IPS-NIHi11 (cell line): Measurements from ENCODE around the gene TOGARAM1.
A peak's percentile ranks its signal among the peaks of the same experiment; 100 is the strongest.

Source experiments
- DNase-seq: peaks from one replicate; pipeline ENCODE4 v3.0.0; 2012; ENCODE audit warnings: mixed read lengths, low spot score

TOGARAM1 gene

GRCh38 chr14:44961554-44962333 is at the start of gene TOGARAM1, which contains the start of gene KLHL28:
TSS of gene TOGARAM1 (plus strand) at chr14:44962190. CDS start at chr14:44962422, 232 bp downstream.
TSS of gene KLHL28 (minus strand) at chr14:44961947. CDS start at chr14:44945928, 16,019 bp downstream.
- peak; percentile 94 for DNase-seq

- no peak for DNase-seq
Measured at GRCh38 chr14:44914849-44915248, 47.1 kb upstream of the TOGARAM1 start.

GRCh38 chr14:44928793-44929192 is 33.2 kb upstream of the TOGARAM1 start:
- DNase-seq = no peak

- DNase-seq = no peak
Measured at GRCh38 chr14:44935155-44935554, 26.8 kb upstream of the TOGARAM1 start.

- no peak for DNase-seq
Measured at GRCh38 chr14:44937547-44937946, 24.4 kb upstream of the TOGARAM1 start.

- no peak for DNase-seq
Measured at GRCh38 chr14:44940211-44940610, 21.8 kb upstream of the TOGARAM1 start.

GRCh38 chr14:44940944-44941343 is 21.0 kb upstream of the TOGARAM1 start:
- no peak for DNase-seq

GRCh38 chr14:44941591-44941990 is 20.4 kb upstream of the TOGARAM1 start:
- DNase-seq = no peak

- no peak for DNase-seq
Measured at GRCh38 chr14:44942436-44942835, 19.6 kb upstream of the TOGARAM1 start.

GRCh38 chr14:44944107-44944506 is 17.9 kb upstream of the TOGARAM1 start:
- DNase-seq = no peak

GRCh38 chr14:44945264-44945663 is 16.7 kb upstream of the TOGARAM1 start:
- no peak for DNase-seq

GRCh38 chr14:44951051-44951450 is 10.9 kb upstream of the TOGARAM1 start:
- DNase-seq = no peak

GRCh38 chr14:44952391-44953110 is 9.4 kb upstream of the TOGARAM1 start:
- no peak for DNase-seq

GRCh38 chr14:44954750-44955149 is 7.2 kb upstream of the TOGARAM1 start:
- no peak for DNase-seq

- DNase-seq = no peak
Measured at GRCh38 chr14:44955528-44955927, 6.5 kb upstream of the TOGARAM1 start.

GRCh38 chr14:44956866-44957265 is 5.1 kb upstream of the TOGARAM1 start:
- no peak for DNase-seq

- no peak for DNase-seq
Measured at GRCh38 chr14:44959538-44959937, 2.5 kb upstream of the TOGARAM1 start.

GRCh38 chr14:44960146-44960545 is 1.8 kb upstream of the TOGARAM1 start:
- DNase-seq = no peak

GRCh38 chr14:44960646-44961045 is 1.3 kb upstream of the TOGARAM1 start:
- DNase-seq = no peak

GRCh38 chr14:44961151-44961553 is 838 bp upstream of the TOGARAM1 start:
- peak; percentile 67 for DNase-seq

- DNase-seq = no peak
Measured at GRCh38 chr14:44962334-44963043, 499 bp downstream of the TOGARAM1 start.

GRCh38 chr14:44963044-44963528 is 1.1 kb downstream of the TOGARAM1 start:
- DNase-seq = no peak
